Neural progenitor cell (in vitro differentiated cells): ENCODE measurements around the gene ATXN7L1. TPM values are rescaled to one million over a fixed set of nuclear protein-coding genes. Genes with fewer than 3 reads are reported as not detected.
"Not testable (repeated sequence)": the region's sequence is repeated elsewhere in the genome, so short reads cannot be mapped to it uniquely, and the experiment has no call there.

Source experiments
- DNase-seq: peaks from one replicate; pipeline ENCODE4 v3.0.0-alpha.2; 2016; ENCODE audit warnings: low spot score
- H2AFZ ChIP-seq: fragments of 200-600 bp; sonication (generic); replicated peaks from 2 replicates; pipeline ENCODE4 v1.6.1; 2016; ENCODE audit warnings: antibody characterized with exemption
- H3F3A ChIP-seq: fragments of 200-600 bp; sonication (generic); 2 replicates; pipeline ENCODE4 v1.6.1; 2016; ENCODE audit warnings: antibody characterized with exemption, low read depth
- H3K27ac ChIP-seq: fragments of 200-600 bp; sonication (generic); 2 replicates; pipeline ENCODE4 v1.5.1; 2016; ENCODE audit warnings: mild to moderate bottlenecking
- H3K27me3 ChIP-seq: fragments of 200-600 bp; sonication (generic); 2 replicates; pipeline ENCODE4 v1.6.1; 2016; ENCODE audit warnings: mild to moderate bottlenecking, moderate library complexity
- H3K36me3 ChIP-seq: fragments of 200-600 bp; sonication (generic); 2 replicates; pipeline ENCODE4 v1.5.1; 2016
- H3K4me1 ChIP-seq: fragments of 200-600 bp; sonication (generic); 2 replicates; pipeline ENCODE4 v1.6.1; 2016; ENCODE audit warnings: mixed run types
- H3K4me2 ChIP-seq: fragments of 200-600 bp; sonication (generic); 2 replicates; pipeline ENCODE4 v1.6.1; 2016
- H3K4me3 ChIP-seq: fragments of 200-600 bp; sonication (generic); 2 replicates; pipeline ENCODE4 v1.5.1; 2016
- H3K79me2 ChIP-seq: fragments of 200-600 bp; sonication (generic); 2 replicates; pipeline ENCODE4 v1.6.1; 2016; ENCODE audit warnings: low read depth
- H3K9ac ChIP-seq: fragments of 200-600 bp; sonication (generic); 2 replicates; pipeline ENCODE4 v1.6.1; 2016
- H3K9me3 ChIP-seq: fragments of 200-600 bp; sonication (generic); 2 replicates; pipeline ENCODE4 v1.5.1; 2016; ENCODE audit warnings: low read depth
- H4K20me1 ChIP-seq: fragments of 200-600 bp; sonication (generic); 2 replicates; pipeline ENCODE4 v1.6.1; 2016; ENCODE audit warnings: low read depth
- H3K27ac Mint-ChIP-seq: 3 replicates; pipeline ENCODE4 v1.8.0; 2021; ENCODE audit warnings: mixed read lengths
- H3K27me3 Mint-ChIP-seq: 2 replicates; pipeline ENCODE4 v1.8.0; 2022; ENCODE audit warnings: low read depth, mild to moderate bottlenecking, inconsistent platforms, moderate library complexity, mixed read lengths; ENCODE audit not compliant: insufficient read depth
- H3K36me3 Mint-ChIP-seq: 3 replicates; pipeline ENCODE4 v1.8.0; 2021; ENCODE audit warnings: mixed read lengths
- H3K4me1 Mint-ChIP-seq: 3 replicates; pipeline ENCODE4 v1.8.0; 2021; ENCODE audit warnings: mixed read lengths
- H3K4me3 Mint-ChIP-seq: 3 replicates; pipeline ENCODE4 v1.8.0; 2021; ENCODE audit warnings: mild to moderate bottlenecking, moderate library complexity, mixed read lengths
- H3K9me3 Mint-ChIP-seq: 3 replicates; pipeline ENCODE4 v1.8.0; 2020; ENCODE audit warnings: mixed read lengths
- EZH2 ChIP-seq: fragments of 200-600 bp; sonication (generic); IDR thresholded peaks from 2 replicates; pipeline ENCODE4 v1.6.1; 2017; ENCODE audit warnings: antibody characterized with exemption, mild to moderate bottlenecking, moderate library complexity
- EZH2phosphoT487 ChIP-seq: fragments of 200-600 bp; sonication (generic); IDR thresholded peaks from 2 replicates; pipeline ENCODE4 v1.6.1; 2017; ENCODE audit warnings: antibody characterized with exemption
- total RNA-seq: library from RNA; depleted of rRNA; stranded (reverse); fragments of >200 nt; gene quantifications from 2 replicates; pipeline ENCODE4 v1.2.3, GENCODE V29; 2015; ENCODE audit warnings: low replicate concordance
- TF ChIP-seq, protein P1 (sequence below): fragments of 200-600 bp; sonication (generic); IDR thresholded peaks from 2 replicates; pipeline ENCODE4 v1.5.1; 2017; ENCODE audit warnings: antibody characterized with exemption, mild to moderate bottlenecking

The ATXN7L1 gene
- total RNA-seq, 1 donor from 2014 or later, result 5.9 TPM

DNA sequence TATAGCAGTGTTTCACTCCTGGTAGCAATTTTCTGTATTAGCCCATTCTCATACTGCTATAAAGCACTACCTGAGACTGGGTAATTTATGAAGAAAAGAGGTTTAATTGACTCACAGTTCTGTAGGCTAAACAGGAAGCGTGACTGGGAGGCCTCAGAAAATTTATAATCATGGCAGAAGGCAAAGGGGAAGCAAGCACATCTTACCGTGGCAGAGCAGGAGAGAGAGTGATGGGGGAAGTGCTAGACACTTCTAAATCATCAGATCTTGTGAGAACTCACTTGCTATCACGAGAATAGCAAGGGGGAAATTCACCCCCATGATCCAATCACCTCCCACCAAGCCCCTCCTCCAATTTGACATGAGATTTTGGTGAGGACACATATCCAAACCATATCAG lies 163.5 kb downstream of the ATXN7L1 start:
- H3K36me3 ChIP-seq, result no peaks in the 10 kb centered on the region
- no peak for DNase-seq
- H3K4me1 ChIP-seq, result no peaks in the 10 kb centered on the region
- no peak overlapping the region for H3K9ac ChIP-seq
- no peaks in the 10 kb centered on the region for H3K79me2 ChIP-seq
- TF ChIP-seq EZH2phosphoT487 (no peak), EZH2 (no peak)
- TF ChIP-seq, protein P1, sequence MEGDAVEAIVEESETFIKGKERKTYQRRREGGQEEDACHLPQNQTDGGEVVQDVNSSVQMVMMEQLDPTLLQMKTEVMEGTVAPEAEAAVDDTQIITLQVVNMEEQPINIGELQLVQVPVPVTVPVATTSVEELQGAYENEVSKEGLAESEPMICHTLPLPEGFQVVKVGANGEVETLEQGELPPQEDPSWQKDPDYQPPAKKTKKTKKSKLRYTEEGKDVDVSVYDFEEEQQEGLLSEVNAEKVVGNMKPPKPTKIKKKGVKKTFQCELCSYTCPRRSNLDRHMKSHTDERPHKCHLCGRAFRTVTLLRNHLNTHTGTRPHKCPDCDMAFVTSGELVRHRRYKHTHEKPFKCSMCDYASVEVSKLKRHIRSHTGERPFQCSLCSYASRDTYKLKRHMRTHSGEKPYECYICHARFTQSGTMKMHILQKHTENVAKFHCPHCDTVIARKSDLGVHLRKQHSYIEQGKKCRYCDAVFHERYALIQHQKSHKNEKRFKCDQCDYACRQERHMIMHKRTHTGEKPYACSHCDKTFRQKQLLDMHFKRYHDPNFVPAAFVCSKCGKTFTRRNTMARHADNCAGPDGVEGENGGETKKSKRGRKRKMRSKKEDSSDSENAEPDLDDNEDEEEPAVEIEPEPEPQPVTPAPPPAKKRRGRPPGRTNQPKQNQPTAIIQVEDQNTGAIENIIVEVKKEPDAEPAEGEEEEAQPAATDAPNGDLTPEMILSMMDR, result no peak
- peaks cover 40% of the 10 kb centered on the region for H3K9me3 Mint-ChIP-seq
- H3K4me2 ChIP-seq, result no peak overlapping the region
- no peak overlapping the region for H3K4me3 Mint-ChIP-seq
- peaks cover 23% of the 10 kb centered on the region for H3K36me3 Mint-ChIP-seq
- no peaks in the 10 kb centered on the region for H3K4me1 Mint-ChIP-seq
- no peaks in the 10 kb centered on the region for H4K20me1 ChIP-seq
- H2AFZ ChIP-seq, result no peak overlapping the region
- H3K27ac ChIP-seq, result no peak overlapping the region
- H3K27me3 Mint-ChIP-seq, result peaks cover 5% of the 10 kb centered on the region
- H3F3A ChIP-seq, result no peaks in the 10 kb centered on the region
- H3K9me3 ChIP-seq, result peaks cover 18% of the 10 kb centered on the region
- no peak overlapping the region for H3K4me3 ChIP-seq
- H3K27me3 ChIP-seq, result no peaks in the 10 kb centered on the region
- H3K27ac Mint-ChIP-seq, result no peak overlapping the region

DNA sequence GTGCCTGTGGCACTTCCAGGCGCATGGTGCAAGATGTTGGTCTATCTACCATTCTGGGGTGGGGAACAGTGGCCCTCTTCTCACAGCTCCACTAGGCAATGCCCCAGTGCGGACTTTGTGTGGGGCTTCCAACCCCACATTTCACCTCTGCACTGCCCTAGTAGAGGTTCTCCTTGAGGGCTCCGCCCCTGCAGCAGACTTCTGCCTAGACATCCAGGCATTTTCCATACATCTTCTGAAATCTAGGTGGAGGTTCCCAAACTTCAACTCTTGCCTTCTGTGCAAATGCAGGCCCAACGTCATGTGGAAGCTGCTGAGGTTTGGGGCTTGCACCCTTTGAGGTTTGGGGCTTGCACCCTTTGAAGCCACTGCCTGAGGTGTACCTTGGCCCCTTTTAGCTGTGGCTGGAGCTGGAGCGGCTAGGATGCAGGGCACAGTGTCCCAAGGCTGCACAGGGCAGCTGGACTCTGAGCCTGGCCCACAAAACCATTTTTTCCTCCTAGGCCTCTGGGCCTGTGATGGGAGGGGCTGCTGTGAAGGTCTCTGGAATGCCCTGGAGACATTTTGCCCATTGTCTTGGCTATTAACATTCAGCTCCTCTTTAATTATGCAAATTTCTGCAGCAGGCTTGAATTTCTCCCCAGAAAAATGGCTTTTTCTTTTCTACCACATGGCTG lies 164.5 kb downstream of the ATXN7L1 start:
- TF ChIP-seq EZH2phosphoT487 (no peak), EZH2 (no peak)
- TF ChIP-seq, protein P1, result no peak
- Histone ChIP-seq H3K4me3 (no peak overlapping the region), H3K9ac (no peak overlapping the region), H3K27ac (no peak overlapping the region), H3K4me1 (no peaks in the 10 kb centered on the region), H2AFZ (no peak overlapping the region), H3F3A (no peaks in the 10 kb centered on the region), H3K27me3 (no peaks in the 10 kb centered on the region), H4K20me1 (no peaks in the 10 kb centered on the region), H3K79me2 (no peaks in the 10 kb centered on the region), H3K9me3 (peaks cover 18% of the 10 kb centered on the region), H3K36me3 (no peaks in the 10 kb centered on the region), H3K4me2 (no peak overlapping the region)
- no peak for DNase-seq
- Mint-ChIP-seq H3K4me3 (no peak overlapping the region), H3K4me1 (no peaks in the 10 kb centered on the region), H3K36me3 (peaks cover 30% of the 10 kb centered on the region), H3K27me3 (peaks cover 5% of the 10 kb centered on the region), H3K9me3 (peaks cover 40% of the 10 kb centered on the region), H3K27ac (no peak overlapping the region)

DNA sequence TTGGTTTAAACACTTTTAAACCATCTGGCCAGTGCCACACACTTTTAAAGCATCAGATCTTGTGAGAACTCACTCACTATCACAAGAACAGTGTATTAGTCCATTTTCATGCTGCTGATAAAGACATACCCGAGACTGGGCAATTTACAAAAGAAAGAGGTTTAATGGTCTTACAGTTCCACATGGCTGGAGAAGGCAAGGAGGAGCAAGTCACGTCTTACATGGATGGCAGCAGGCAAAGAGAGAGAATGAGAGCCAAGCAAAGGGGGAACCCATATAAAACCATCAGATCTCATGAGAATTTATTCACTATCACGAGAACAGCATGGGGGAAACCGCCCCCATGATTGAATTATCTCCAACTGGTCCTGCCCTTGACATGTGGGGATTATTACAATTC lies 165.7 kb downstream of the ATXN7L1 start:
- not testable (repeated sequence) for H2AFZ ChIP-seq, H3F3A ChIP-seq, DNase-seq, H3K27ac ChIP-seq, H3K27me3 ChIP-seq, H3K4me1 ChIP-seq, H3K27me3 Mint-ChIP-seq, H3K4me2 ChIP-seq, H3K4me1 Mint-ChIP-seq, H3K79me2 ChIP-seq, H4K20me1 ChIP-seq, H3K27ac Mint-ChIP-seq, H3K36me3 ChIP-seq, H3K4me3 ChIP-seq, H3K4me3 Mint-ChIP-seq, H3K9ac ChIP-seq
- peaks cover 18% of the 10 kb centered on the region for H3K9me3 ChIP-seq
- H3K9me3 Mint-ChIP-seq, result peaks cover 40% of the 10 kb centered on the region
- H3K36me3 Mint-ChIP-seq, result peaks cover 32% of the 10 kb centered on the region

DNA sequence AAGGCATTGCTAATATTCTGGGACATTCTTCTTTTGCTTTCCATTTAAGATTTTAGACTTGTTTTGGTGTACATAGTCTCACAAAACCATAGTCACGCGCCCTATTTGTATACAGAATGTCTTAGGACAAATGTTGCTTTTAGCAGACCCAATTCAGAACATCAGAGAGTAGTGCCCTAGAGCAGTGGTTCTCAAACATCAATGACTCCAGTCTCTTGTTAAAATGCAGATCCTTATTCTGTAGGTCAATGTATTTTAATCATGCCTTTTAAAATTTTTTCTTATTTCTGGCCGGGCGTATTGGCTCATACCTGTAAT lies 167.7 kb downstream of the ATXN7L1 start:
- H3K4me1 ChIP-seq, result no peaks in the 10 kb centered on the region
- peaks cover 5% of the 10 kb centered on the region for H3K27me3 Mint-ChIP-seq
- no peaks in the 10 kb centered on the region for H3K4me1 Mint-ChIP-seq
- no peaks in the 10 kb centered on the region for H4K20me1 ChIP-seq
- no peaks in the 10 kb centered on the region for H3K27me3 ChIP-seq
- no peak overlapping the region for H3K27ac ChIP-seq
- no peak for DNase-seq
- no peaks in the 10 kb centered on the region for H3F3A ChIP-seq
- no peak overlapping the region for H3K4me3 Mint-ChIP-seq
- peaks cover 40% of the 10 kb centered on the region for H3K9me3 Mint-ChIP-seq
- peaks cover 32% of the 10 kb centered on the region for H3K36me3 Mint-ChIP-seq
- H3K79me2 ChIP-seq, result no peaks in the 10 kb centered on the region
- H3K9ac ChIP-seq, result no peak overlapping the region
- H2AFZ ChIP-seq, result no peak overlapping the region
- H3K36me3 ChIP-seq, result no peaks in the 10 kb centered on the region
- no peak overlapping the region for H3K4me2 ChIP-seq
- no peak overlapping the region for H3K27ac Mint-ChIP-seq
- no peak overlapping the region for H3K4me3 ChIP-seq
- H3K9me3 ChIP-seq, result peaks cover 18% of the 10 kb centered on the region
- no peak for TF ChIP-seq EZH2phosphoT487
- TF ChIP-seq, protein P1, result no peak
- no peak for TF ChIP-seq EZH2
